ENCODE measurements around the gene TULP1. TPM values are rescaled to one million over a fixed set of nuclear protein-coding genes. Genes with fewer than 3 reads are reported as not detected.

TULP1 gene
- total and polyA plus RNA-seq, 2 of the 4 experiments (the other 2 are of a cell fraction), result not detected

- BruUV-seq (replicated peaks), result no TSS peak
- Histone ChIP-seq H3K27me3 (ENCODE audit: control insufficient read depth, insufficient read depth, low read length) (peaks cover 19% of the 10 kb centered on the region; the same call in 1 of the 2 replicates), H4K5ac (ENCODE audit: low read depth, low read length) (no peak overlapping the region), H3K4me2 (ENCODE audit: low read depth, low read length) (no peak overlapping the region), H3K4me1 (ENCODE audit: control insufficient read depth, insufficient read depth, low read length) (no peaks in the 10 kb centered on the region), H3K56ac (ENCODE audit: extremely low read depth, insufficient read depth, low read length) (no peak overlapping the region), H3K23ac (ENCODE audit: low read depth, low read length) (no peak overlapping the region), H2BK5ac (ENCODE audit: low read depth, low read length, poor library complexity, severe bottlenecking) (no peak overlapping the region), H2BK120ac (ENCODE audit: low read depth, low read length) (no peak overlapping the region), H3K4ac (ENCODE audit: low read depth, low read length) (no peak overlapping the region), H2AFZ (replicated peaks; ENCODE audit: low read length, poor library complexity) (peak overlapping the region; percentile 58), H4K20me1 (ENCODE audit: insufficient read depth, low read length) (no peaks in the 10 kb centered on the region), H2BK15ac (ENCODE audit: low read depth, low read length) (no peak overlapping the region), H2AK9ac (replicated peaks; ENCODE audit: low read depth, low read length, poor library complexity) (no peak overlapping the region), H3K27ac (ENCODE audit: insufficient read depth, low read length) (no peak overlapping the region), H2BK20ac (ENCODE audit: low read depth, low read length) (no peak overlapping the region), H4K91ac (ENCODE audit: insufficient read depth, low read depth, low read length) (no peak overlapping the region), H3K9ac (ENCODE audit: low read depth, low read length) (no peak overlapping the region), H3K79me1 (ENCODE audit: low read depth in 1 of 2, low read length in 2 of 2) (no peaks in the 10 kb centered on the region), H3K18ac (ENCODE audit: low read depth, low read length) (no peak overlapping the region), H2AK5ac (ENCODE audit: low read depth, low read length) (no peak overlapping the region), H3K4me3 (ENCODE audit: insufficient read depth, low read depth, low read length) (no peak overlapping the region), H4K8ac (ENCODE audit: low read depth in 2 of 2, low read length in 2 of 2) (no peak overlapping the region), H3K36me3 (ENCODE audit: control insufficient read depth, insufficient read depth, low read length) (no peaks in the 10 kb centered on the region), H3K9me3 (ENCODE audit: control insufficient read depth, insufficient read depth, low read length) (peaks cover 2% of the 10 kb centered on the region; the same call in 1 of the 2 replicates), H3K9me1 (ENCODE audit: insufficient read depth, low read length) (no peaks in the 10 kb centered on the region), H3K14ac (replicated peaks; ENCODE audit: low read depth, low read length) (no peak overlapping the region)
- DNase-seq (no peak), ATAC-seq (ENCODE audit: low read depth) (no peak)
- CTCF ChIA-PET, result interaction anchor here (1.3 kb wide), 1 partner anchor 8 kb away, joined by 3 read pairs; no protein-coding TSS in a partner anchor
- TF ChIP-seq NFE2L2 (IDR thresholded peaks at IDR 0.05; ENCODE audit: low read depth, low read length), result no peak
- TF ChIP-seq SMC3 (IDR thresholded peaks at IDR 0.05; ENCODE audit: low read depth, low read length), result no peak
- intact Hi-C loops (cut with micrococcal nuclease), result no loop called here
- 13% methylated on average over 1 of the region's 13 CpGs; no CpG with 5 or more reads in 1 of the 2 experiments for WGBS, 2 experiments (ENCODE audit: extremely low coverage in 2 of 2, insufficient read length in 1 of 2)
- POLR2A ChIA-PET (ENCODE audit: unreplicated experiment), result no interaction called here
- dilution Hi-C loops (cut with HindIII; ENCODE audit: low sequenced_read_pairs, unreplicated experiment), result no loop called here
- in situ Hi-C loops (cut with MboI; ENCODE audit: low sequenced_read_pairs), result loop anchor here (25.0 kb wide), 1 partner anchor 417 kb away; no protein-coding TSS in a partner anchor
Measured at GRCh38 chr6:35544769-35545361, 32.2 kb upstream of the TULP1 start.

Measured in IMR-90 (cell line).